IMR-90 (cell line): ENCODE data around the gene NCR2. TPM values are rescaled to one million over a fixed set of nuclear protein-coding genes. Genes with fewer than 3 reads are reported as not detected.

Experiments
- ATAC-seq: fragments of 200-7000 bp; cut with Tn5 transposase; 2 replicates; pipeline ENCODE4 v1.9.1; 2020; ENCODE audit warnings: low read depth, mild to moderate bottlenecking, moderate library complexity
- BruUV-seq: library from RNA; stranded (reverse); fragments of 400-500 nt; replicated peaks from 2 replicates; lab custom pipeline; 2021; lab: Mats Ljungman, UMichigan
- CTCF ChIA-PET: fragments of 300-600 bp; formaldehyde crosslinking; extraction: SDS; loops from one replicate; lab custom pipeline; 2021; ENCODE audit warnings: antibody characterized with exemption; lab: Yijun Ruan, JAX
- POLR2A ChIA-PET: fragments of 300-600 bp; sonication (Branson Sonifier 250); formaldehyde crosslinking; loops from one replicate; lab custom pipeline; 2022; ENCODE audit warnings: antibody characterized with exemption; ENCODE audit not compliant: unreplicated experiment; lab: Charles Lee
- DNase-seq: peaks from one replicate; pipeline ENCODE4 v3.0.0; 2013
- H2AFZ ChIP-seq: replicated peaks from 2 replicates; pipeline ENCODE3; 2013; ENCODE audit warnings: low read length, mild to moderate bottlenecking; ENCODE audit not compliant: poor library complexity
- H2AK5ac ChIP-seq: 2 replicates; pipeline ENCODE4 v1.6.1; 2013; ENCODE audit warnings: low read depth, low read length, inconsistent platforms
- H2AK9ac ChIP-seq: replicated peaks from 2 replicates; pipeline ENCODE3; 2013; ENCODE audit warnings: mild to moderate bottlenecking, low read depth, low read length, moderate library complexity; ENCODE audit not compliant: poor library complexity
- H2BK120ac ChIP-seq: 2 replicates; pipeline ENCODE4 v1.6.1; 2013; ENCODE audit warnings: low read depth, low read length, inconsistent platforms
- H2BK15ac ChIP-seq: 3 replicates; pipeline ENCODE4 v1.6.1; 2013; ENCODE audit warnings: low read depth, low read length, inconsistent platforms
- H2BK20ac ChIP-seq: 2 replicates; pipeline ENCODE4 v1.6.1; 2013; ENCODE audit warnings: low read depth, mild to moderate bottlenecking, inconsistent platforms, low read length, moderate library complexity
- H2BK5ac ChIP-seq: 2 replicates; pipeline ENCODE4 v1.6.1; 2013; ENCODE audit warnings: mild to moderate bottlenecking, low read depth, low read length, inconsistent platforms; ENCODE audit not compliant: poor library complexity, severe bottlenecking
- H3K14ac ChIP-seq: replicated peaks from 2 replicates; pipeline ENCODE4 v1.6.1; 2013; ENCODE audit warnings: low read depth, low read length, inconsistent platforms
- H3K18ac ChIP-seq: 2 replicates; pipeline ENCODE4 v1.6.1; 2013; ENCODE audit warnings: low read depth, low read length, control low read depth
- H3K23ac ChIP-seq: 2 replicates; pipeline ENCODE4 v1.6.1; 2013; ENCODE audit warnings: low read depth, low read length, inconsistent platforms
- H3K27ac ChIP-seq: 2 replicates; pipeline ENCODE4 v1.5.1; 2013; ENCODE audit warnings: mild to moderate bottlenecking, control low read depth, low read length; ENCODE audit not compliant: insufficient read depth
- H3K27me3 ChIP-seq: 2 replicates; pipeline ENCODE4 v1.6.1; 2013; ENCODE audit warnings: low read length; ENCODE audit not compliant: control insufficient read depth, insufficient read depth
- H3K36me3 ChIP-seq: 2 replicates; pipeline ENCODE4 v1.6.1; 2013; ENCODE audit warnings: low read length, mixed read lengths; ENCODE audit not compliant: control insufficient read depth, insufficient read depth
- H3K4ac ChIP-seq: 2 replicates; pipeline ENCODE4 v1.6.1; 2013; ENCODE audit warnings: low read depth, low read length, inconsistent platforms
- H3K4me1 ChIP-seq: 2 replicates; pipeline ENCODE4 v1.6.1; 2013; ENCODE audit warnings: low read length, mixed read lengths; ENCODE audit not compliant: control insufficient read depth, insufficient read depth
- H3K4me2 ChIP-seq: 2 replicates; pipeline ENCODE4 v1.6.1; 2013; ENCODE audit warnings: low read depth, mild to moderate bottlenecking, control low read depth, low read length, moderate library complexity
- H3K4me3 ChIP-seq: 2 replicates; pipeline ENCODE4 v1.5.1; 2013; ENCODE audit warnings: low read depth, mild to moderate bottlenecking, control low read depth, low read length, moderate library complexity; ENCODE audit not compliant: insufficient read depth
- H3K56ac ChIP-seq: 2 replicates; pipeline ENCODE4 v1.6.1; 2013; ENCODE audit warnings: low read length, inconsistent platforms; ENCODE audit not compliant: insufficient read depth; ENCODE audit errors: extremely low read depth
- H3K79me1 ChIP-seq, 2 experiments: 2 replicates each; pipeline ENCODE4 v1.6.1; 2013; ENCODE audit warnings: low read length in 2 of 2, inconsistent platforms in 1 of 2, low read depth in 1 of 2
- H3K9ac ChIP-seq: 2 replicates; pipeline ENCODE4 v1.6.1; 2013; ENCODE audit warnings: low read depth, low read length, control low read depth
- H3K9me1 ChIP-seq: 2 replicates; pipeline ENCODE4 v1.6.1; 2013; ENCODE audit warnings: low read length, inconsistent platforms; ENCODE audit not compliant: insufficient read depth
- H3K9me3 ChIP-seq: 2 replicates; pipeline ENCODE4 v1.6.1; 2013; ENCODE audit warnings: low read length; ENCODE audit not compliant: control insufficient read depth, insufficient read depth
- H4K20me1 ChIP-seq: 2 replicates; pipeline ENCODE4 v1.6.1; 2013; ENCODE audit warnings: low read length, inconsistent platforms; ENCODE audit not compliant: insufficient read depth
- H4K5ac ChIP-seq: 2 replicates; pipeline ENCODE4 v1.6.1; 2013; ENCODE audit warnings: mild to moderate bottlenecking, low read depth, low read length, control low read depth
- H4K8ac ChIP-seq, 2 experiments: 2 replicates each; pipeline ENCODE4 v1.6.1; 2013; ENCODE audit warnings: low read depth in 2 of 2, low read length in 2 of 2, control low read depth in 1 of 2, inconsistent platforms in 1 of 2
- H4K91ac ChIP-seq: 2 replicates; pipeline ENCODE4 v1.6.1; 2013; ENCODE audit warnings: low read depth, low read length, inconsistent platforms; ENCODE audit not compliant: insufficient read depth
- BHLHE40 ChIP-seq: fragments of 150-350 bp; IDR thresholded peaks from 2 replicates; pipeline ENCODE4 v1.6.1; 2016; ENCODE audit warnings: mild to moderate bottlenecking, low read depth, low read length
- FOS ChIP-seq: fragments of 150-350 bp; IDR thresholded peaks from 2 replicates; pipeline ENCODE4 v1.6.1; 2016; ENCODE audit warnings: low read depth, low read length
- MAFK ChIP-seq: IDR thresholded peaks from 2 replicates; pipeline ENCODE4 v1.6.1; 2012; ENCODE audit warnings: low read depth, low read length, improper control_type of control experiment
- POLR2A ChIP-seq: IDR thresholded peaks from 2 replicates; pipeline ENCODE4 v1.6.1; 2012; ENCODE audit warnings: mild to moderate bottlenecking, low read depth, low read length
- SMC3 ChIP-seq: fragments of 150-350 bp; IDR thresholded peaks from 2 replicates; pipeline ENCODE4 v1.6.1; 2016; ENCODE audit warnings: low read depth, mild to moderate bottlenecking, antibody characterized with exemption, low read length, moderate library complexity
- WGBS, 2 experiments: methylation state at CpG; one replicate each; pipeline versions ENCODE4 v1.1.5 to v1.1.7; 2013; ENCODE audit warnings: missing lambda C conversion rate in 2 of 2; ENCODE audit not compliant: insufficient read length in 1 of 2; ENCODE audit errors: extremely low coverage in 2 of 2; 5-methylcytosine and 5-hydroxymethylcytosine counted together
- dilution Hi-C: fragments of 300-500 bp; cut with HindIII; formaldehyde crosslinking; loops from one replicate; pipeline ENCODE4 v1.14.3; 2018; ENCODE audit warnings: low sequenced_read_pairs; ENCODE audit not compliant: unreplicated experiment
- in situ Hi-C: fragments of 300-500 bp; cut with MboI; formaldehyde crosslinking; loops from 3 replicates; pipeline ENCODE4 v1.14.3; 2019; ENCODE audit warnings: low sequenced_read_pairs, inconsistent platforms, mixed read lengths
- intact Hi-C: fragments of 100-400 bp; cut with micrococcal nuclease; formaldehyde crosslinking; loops from 2 replicates; pipeline ENCODE4 v1.10.0; 2022
- polyA plus RNA-seq, 3 experiments: library from polyadenylated mRNA; depleted of rRNA; stranded (reverse); fragments of >200 nt; gene quantifications; 2 replicates each; pipeline ENCODE4 v1.2.3, GENCODE V29; 2012; ENCODE audit warnings: low replicate concordance in 1 of 3
- total RNA-seq: library from RNA; depleted of rRNA; stranded (reverse); fragments of >200 nt; gene quantifications from 2 replicates; pipeline ENCODE4 v1.2.3, GENCODE V29; 2012
- TF ChIP-seq, protein P1 (sequence below): conservative IDR thresholded peaks from 2 replicates; pipeline ENCODE4 v1.5.1; 2012; ENCODE audit warnings: mild to moderate bottlenecking, low read depth, low read length, improper control_type of control experiment
- TF ChIP-seq, protein P2 (sequence below): fragments of 150-350 bp; IDR thresholded peaks from 2 replicates; pipeline ENCODE4 v1.6.1; 2016; ENCODE audit warnings: low read depth, mild to moderate bottlenecking, low read length, moderate library complexity, borderline replicate concordance

Gene NCR2
- total and polyA plus RNA-seq, 2 of the 4 experiments (the other 2 are of a cell fraction), result not detected

GRCh38 chr6:41341580-41341979 lies 6.2 kb downstream of the NCR2 start:
- dilution Hi-C loops, result no loop called here
- CTCF ChIA-PET, result no interaction called here

More at GRCh38 chr6:41341580-41341979, 6.2 kb downstream of the NCR2 start:
- Histone ChIP-seq H3K9me1 (no peaks in the 10 kb centered on the region), H2BK15ac (no peak overlapping the region), H3K56ac (no peak overlapping the region), H3K4me3 (no peak overlapping the region), H4K8ac (no peak overlapping the region), H3K23ac (no peak overlapping the region), H3K79me1 (no peaks in the 10 kb centered on the region), H3K27ac (no peak overlapping the region), H3K14ac (no peak overlapping the region), H4K20me1 (no peaks in the 10 kb centered on the region), H4K91ac (no peak overlapping the region), H3K9ac (no peak overlapping the region), H3K4ac (no peak overlapping the region), H4K5ac (no peak overlapping the region), H2BK120ac (no peak overlapping the region), H3K4me1 (no peaks in the 10 kb centered on the region), H2AFZ (no peak overlapping the region), H2AK9ac (no peak overlapping the region), H3K4me2 (no peak overlapping the region), H3K9me3 (no peaks in the 10 kb centered on the region), H3K36me3 (no peaks in the 10 kb centered on the region), H3K27me3 (peaks cover 29% of the 10 kb centered on the region), H2AK5ac (no peak overlapping the region), H2BK20ac (no peak overlapping the region), H2BK5ac (no peak overlapping the region), H3K18ac (no peak overlapping the region)
- TF ChIP-seq SMC3 (no peak), POLR2A (no peak), BHLHE40 (no peak), FOS (no peak), MAFK (no peak)
- TF ChIP-seq, protein P1, sequence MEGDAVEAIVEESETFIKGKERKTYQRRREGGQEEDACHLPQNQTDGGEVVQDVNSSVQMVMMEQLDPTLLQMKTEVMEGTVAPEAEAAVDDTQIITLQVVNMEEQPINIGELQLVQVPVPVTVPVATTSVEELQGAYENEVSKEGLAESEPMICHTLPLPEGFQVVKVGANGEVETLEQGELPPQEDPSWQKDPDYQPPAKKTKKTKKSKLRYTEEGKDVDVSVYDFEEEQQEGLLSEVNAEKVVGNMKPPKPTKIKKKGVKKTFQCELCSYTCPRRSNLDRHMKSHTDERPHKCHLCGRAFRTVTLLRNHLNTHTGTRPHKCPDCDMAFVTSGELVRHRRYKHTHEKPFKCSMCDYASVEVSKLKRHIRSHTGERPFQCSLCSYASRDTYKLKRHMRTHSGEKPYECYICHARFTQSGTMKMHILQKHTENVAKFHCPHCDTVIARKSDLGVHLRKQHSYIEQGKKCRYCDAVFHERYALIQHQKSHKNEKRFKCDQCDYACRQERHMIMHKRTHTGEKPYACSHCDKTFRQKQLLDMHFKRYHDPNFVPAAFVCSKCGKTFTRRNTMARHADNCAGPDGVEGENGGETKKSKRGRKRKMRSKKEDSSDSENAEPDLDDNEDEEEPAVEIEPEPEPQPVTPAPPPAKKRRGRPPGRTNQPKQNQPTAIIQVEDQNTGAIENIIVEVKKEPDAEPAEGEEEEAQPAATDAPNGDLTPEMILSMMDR, result no peak
- TF ChIP-seq, protein P2, sequence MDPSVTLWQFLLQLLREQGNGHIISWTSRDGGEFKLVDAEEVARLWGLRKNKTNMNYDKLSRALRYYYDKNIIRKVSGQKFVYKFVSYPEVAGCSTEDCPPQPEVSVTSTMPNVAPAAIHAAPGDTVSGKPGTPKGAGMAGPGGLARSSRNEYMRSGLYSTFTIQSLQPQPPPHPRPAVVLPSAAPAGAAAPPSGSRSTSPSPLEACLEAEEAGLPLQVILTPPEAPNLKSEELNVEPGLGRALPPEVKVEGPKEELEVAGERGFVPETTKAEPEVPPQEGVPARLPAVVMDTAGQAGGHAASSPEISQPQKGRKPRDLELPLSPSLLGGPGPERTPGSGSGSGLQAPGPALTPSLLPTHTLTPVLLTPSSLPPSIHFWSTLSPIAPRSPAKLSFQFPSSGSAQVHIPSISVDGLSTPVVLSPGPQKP, result no peak
- BruUV-seq, result no TSS peak
- in situ Hi-C loops, result no loop called here
- intact Hi-C loops, result no loop called here
- DNase-seq, result no peak
- WGBS, 2 experiments, result 55% methylated on average over 5 of the region's 8 CpGs; no CpG with 5 or more reads in 1 of the 2 experiments
- POLR2A ChIA-PET, result no interaction called here
- no peak for ATAC-seq
